Renal cortical epithelial cell (primary cell): ENCODE results near the gene TMEM242. TPM values are rescaled to one million over a fixed set of nuclear protein-coding genes. Genes with fewer than 3 reads are reported as not detected.

Source experiments
- DNase-seq: peaks from one replicate; pipeline ENCODE4 v3.0.0-alpha.2; 2011; ENCODE audit warnings: low read depth
- total RNA-seq: library from RNA; depleted of rRNA; stranded (reverse); fragments of >200 nt; gene quantifications from 2 replicates; pipeline ENCODE4 v1.2.3, GENCODE V29; 2014

Gene TMEM242
- total RNA-seq, 1 donor from 2014 or later, result 8.6 TPM

- DNase-seq, result no peak
Measured at GRCh38 chr6:157288575-157288974, 34.7 kb downstream of the TMEM242 start.

GRCh38 chr6:157287923-157288322 is 35.4 kb downstream of the TMEM242 start:
- DNase-seq, result no peak

- no peak for DNase-seq
Measured at GRCh38 chr6:157287247-157287850, 36.0 kb downstream of the TMEM242 start.

GRCh38 chr6:157285422-157285779 is 37.9 kb downstream of the TMEM242 start:
- DNase-seq, result no peak

GRCh38 chr6:157284738-157285421 is 38.4 kb downstream of the TMEM242 start:
- no peak for DNase-seq

- no peak for DNase-seq
Measured at GRCh38 chr6:157283900-157284737, 39.2 kb downstream of the TMEM242 start.

GRCh38 chr6:157283330-157283898 is 39.9 kb downstream of the TMEM242 start:
- no peak for DNase-seq

GRCh38 chr6:157282284-157282683 is 41.0 kb downstream of the TMEM242 start:
- DNase-seq, result no peak

GRCh38 chr6:157281570-157281969 is 41.7 kb downstream of the TMEM242 start:
- DNase-seq, result no peak

- no peak for DNase-seq
Measured at GRCh38 chr6:157280947-157281346, 42.4 kb downstream of the TMEM242 start.

- no peak for DNase-seq
Measured at GRCh38 chr6:157280157-157280556, 43.2 kb downstream of the TMEM242 start.

GRCh38 chr6:157278171-157278570 is 45.1 kb downstream of the TMEM242 start:
- no peak for DNase-seq

- DNase-seq, result no peak
Measured at GRCh38 chr6:157276731-157277130, 46.6 kb downstream of the TMEM242 start.

- DNase-seq, result no peak
Measured at GRCh38 chr6:157276134-157276532, 47.2 kb downstream of the TMEM242 start.

GRCh38 chr6:157274471-157275226 is 48.7 kb downstream of the TMEM242 start:
- no peak for DNase-seq

GRCh38 chr6:157273756-157274470 is 49.4 kb downstream of the TMEM242 start:
- no peak for DNase-seq

GRCh38 chr6:157272866-157273755 is 50.2 kb downstream of the TMEM242 start:
- DNase-seq, result no peak

GRCh38 chr6:157272372-157272771 is 50.9 kb downstream of the TMEM242 start:
- DNase-seq, result no peak

GRCh38 chr6:157271911-157272310 is 51.4 kb downstream of the TMEM242 start:
- DNase-seq, result no peak

GRCh38 chr6:157271441-157271840 is 51.9 kb downstream of the TMEM242 start:
- no peak for DNase-seq
